Stimulated activated CD4-positive, alpha-beta T cell treated with anti-CD3 and anti-CD28 coated beads, Interleukin-4, amount 100 ng/mL, for 4 hours (primary cell): ENCODE data around the gene IFRD1.

Source experiments
- DNase-seq, 2 experiments: peaks; one replicate each; pipeline ENCODE4 v3.0.0-alpha.2; 2020

Gene IFRD1

GRCh38 chr7:112520787-112521186 is 70.5 kb downstream of the IFRD1 start:
- DNase-seq, result no peak

GRCh38 chr7:112521942-112522341 is 71.7 kb downstream of the IFRD1 start:
- DNase-seq, result no peak

DNA sequence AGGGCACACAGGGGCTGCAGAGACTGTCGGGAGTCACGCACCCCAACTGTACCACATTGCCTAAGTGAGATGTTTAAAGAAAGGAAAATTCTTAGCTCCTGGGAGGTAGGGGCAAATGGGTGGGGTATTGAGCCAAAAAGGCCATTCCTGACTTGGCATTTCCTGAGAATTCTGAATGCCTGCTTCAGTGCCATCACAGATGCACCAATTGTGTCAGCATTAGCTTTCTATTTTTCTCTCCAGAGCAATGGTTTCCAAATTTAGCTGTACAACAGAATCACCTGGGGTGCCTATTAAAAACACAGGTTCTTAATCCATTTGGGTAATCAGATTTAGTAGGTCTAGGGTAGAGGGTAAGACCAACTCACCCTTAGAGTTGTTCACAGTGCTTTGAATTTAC is 73.6 kb downstream of the IFRD1 start:
- DNase-seq, result no peak
